GM12874 (cell line): ENCODE measurements around the gene PRKCI.

Source experiments
- CTCF ChIP-seq: IDR thresholded peaks from 2 replicates; pipeline ENCODE4 v1.5.1; 2011; ENCODE audit warnings: low read depth, mild to moderate bottlenecking, control low read depth, low read length, moderate library complexity; ENCODE audit not compliant: insufficient read depth

Gene PRKCI

GRCh38 chr3:170350515-170351413, 128.5 kb downstream of the PRKCI start:
- no peak for TF ChIP-seq CTCF

GRCh38 chr3:170352936-170353335, 130.7 kb downstream of the PRKCI start:
- TF ChIP-seq CTCF = no peak

GRCh38 chr3:170353485-170353884, 131.3 kb downstream of the PRKCI start:
- no peak for TF ChIP-seq CTCF

GRCh38 chr3:170354760-170355159, 132.5 kb downstream of the PRKCI start:
- no peak for TF ChIP-seq CTCF
